Activated CD4-positive, alpha-beta memory T cell treated with anti-CD3 and anti-CD28 coated beads for 36 hours (primary cell): ENCODE measurements around the gene TXK. TPM values are rescaled to one million over a fixed set of nuclear protein-coding genes. Genes with fewer than 3 reads are reported as not detected.
A peak's percentile ranks its signal among the peaks of the same experiment; 100 is the strongest.

ENCODE experiments used
- CTCF ChIA-PET: fragments of 350-600 bp; sonication (Branson Sonifier 250); formaldehyde crosslinking; loops from one replicate; lab custom pipeline; 2021; ENCODE audit warnings: antibody characterized with exemption, inconsistent platforms; lab: Charles Lee
- POLR2A ChIA-PET: fragments of 350-600 bp; sonication (Branson Sonifier 250); formaldehyde crosslinking; loops from one replicate; lab custom pipeline; 2021; ENCODE audit warnings: antibody characterized with exemption; lab: Charles Lee
- DNase-seq: peaks from one replicate; pipeline ENCODE4 v3.0.0-alpha.2; 2020
- H3K27ac Mint-ChIP-seq: one replicate; pipeline ENCODE4 v1.8.0; 2021; ENCODE audit warnings: mixed read lengths
- H3K27me3 Mint-ChIP-seq: one replicate; pipeline ENCODE4 v1.8.0; 2021; ENCODE audit warnings: mixed read lengths
- H3K36me3 Mint-ChIP-seq: one replicate; pipeline ENCODE4 v1.8.0; 2021; ENCODE audit warnings: mixed read lengths
- H3K4me1 Mint-ChIP-seq: one replicate; pipeline ENCODE4 v1.8.0; 2021; ENCODE audit warnings: low read depth, mixed read lengths
- H3K4me3 Mint-ChIP-seq: one replicate; pipeline ENCODE4 v1.8.0; 2021; ENCODE audit warnings: mild to moderate bottlenecking, mixed read lengths
- H3K9me3 Mint-ChIP-seq: one replicate; pipeline ENCODE4 v1.8.0; 2021; ENCODE audit warnings: mixed read lengths
- intact Hi-C: fragments of 100-400 bp; cut with micrococcal nuclease; formaldehyde crosslinking; loops from one replicate; pipeline ENCODE4 v1.15.1; 2023
- total RNA-seq, 2 experiments: library from RNA; stranded (reverse); gene quantifications; one replicate each; pipeline ENCODE4 v1.2.3, GENCODE V29; 2021

The TXK gene
- total RNA-seq, 2 experiments from 2014 or later: 16.5 to 18.4 TPM

- peaks cover 85% of the 10 kb centered on the region for H3K4me1 Mint-ChIP-seq
- intact Hi-C loops: loop anchor here (1.0 kb wide), 1 partner anchor 30 kb away; no protein-coding TSS in a partner anchor
- peak overlapping the region; percentile 95 for H3K27ac Mint-ChIP-seq
- no peaks in the 10 kb centered on the region for H3K9me3 Mint-ChIP-seq
- no peaks in the 10 kb centered on the region for H3K27me3 Mint-ChIP-seq
- CTCF ChIA-PET: interaction anchor here (0.6 to 1.1 kb wide), 2 partner anchors 30 to 37 kb away, joined by 3 read pairs; no protein-coding TSS in a partner anchor
- peaks cover 17% of the 10 kb centered on the region for H3K36me3 Mint-ChIP-seq
- POLR2A ChIA-PET: interaction anchor here (0.9 to 2.0 kb wide), 4 partner anchors 9 to 97 kb away, joined by 3 to 7 read pairs (median 6); no protein-coding TSS in a partner anchor
- H3K4me3 Mint-ChIP-seq: peak overlapping the region; percentile 80
- DNase-seq: no peak
Measured at GRCh38 chr4:48133669-48134068, 381 bp downstream of the TXK start.

- intact Hi-C loops: no loop called here
- POLR2A ChIA-PET: no interaction called here
- peaks cover 85% of the 10 kb centered on the region for H3K4me1 Mint-ChIP-seq
- no peak for DNase-seq
- peaks cover 20% of the 10 kb centered on the region for H3K36me3 Mint-ChIP-seq
- no peaks in the 10 kb centered on the region for H3K9me3 Mint-ChIP-seq
- H3K27ac Mint-ChIP-seq: peak overlapping the region; percentile 95
- peak overlapping the region; percentile 80 for H3K4me3 Mint-ChIP-seq
- CTCF ChIA-PET: interaction anchor here (0.7 to 10.7 kb wide), 6 partner anchors 7 to 129 kb away, joined by 3 to 112 read pairs (median 6); no protein-coding TSS in a partner anchor
- no peaks in the 10 kb centered on the region for H3K27me3 Mint-ChIP-seq
Measured at GRCh38 chr4:48131736-48132135, 2.3 kb downstream of the TXK start.

GRCh38 chr4:48130100-48130499 is 4.0 kb downstream of the TXK start:
- intact Hi-C loops: no loop called here
- Mint-ChIP-seq H3K9me3 (no peaks in the 10 kb centered on the region), H3K36me3 (peaks cover 20% of the 10 kb centered on the region), H3K4me1 (peaks cover 87% of the 10 kb centered on the region), H3K27ac (peak overlapping the region; percentile 95), H3K27me3 (no peaks in the 10 kb centered on the region), H3K4me3 (peak overlapping the region; percentile 80)
- DNase-seq: no peak
- POLR2A ChIA-PET: interaction anchor here (0.8 to 1.9 kb wide), 4 partner anchors 8 to 28 kb away, joined by 3 to 21 read pairs (median 3); no protein-coding TSS in a partner anchor
- CTCF ChIA-PET: interaction anchor here (0.7 to 10.7 kb wide), 6 partner anchors 9 to 95 kb away, joined by 3 to 112 read pairs (median 11); no protein-coding TSS in a partner anchor

GRCh38 chr4:48129307-48130014 is 4.6 kb downstream of the TXK start:
- ChIA-PET POLR2A (interaction anchor here (0.5 to 1.9 kb wide), 6 partner anchors 9 to 93 kb away, joined by 3 to 21 read pairs (median 3); no protein-coding TSS in a partner anchor), CTCF (interaction anchor here (0.7 to 10.7 kb wide), 8 partner anchors 10 to 95 kb away, joined by 3 to 112 read pairs (median 10); no protein-coding TSS in a partner anchor)
- Mint-ChIP-seq H3K4me3 (peak overlapping the region; percentile 80), H3K36me3 (peaks cover 20% of the 10 kb centered on the region), H3K27me3 (no peaks in the 10 kb centered on the region), H3K4me1 (peaks cover 87% of the 10 kb centered on the region), H3K9me3 (no peaks in the 10 kb centered on the region), H3K27ac (peak overlapping the region; percentile 95)
- peak; percentile 75 for DNase-seq
- intact Hi-C loops: loop anchor here (1.0 to 5.0 kb wide), 5 partner anchors 17 to 215 kb away; partner anchors contain the start of genes NFXL1, SLAIN2 and TEC

- H3K9me3 Mint-ChIP-seq: no peaks in the 10 kb centered on the region
- peak overlapping the region; percentile 63 for H3K4me3 Mint-ChIP-seq
- CTCF ChIA-PET: interaction anchor here (0.6 to 10.7 kb wide), 11 partner anchors 10 to 147 kb away, joined by 3 to 112 read pairs (median 5); no protein-coding TSS in a partner anchor
- peaks cover 89% of the 10 kb centered on the region for H3K4me1 Mint-ChIP-seq
- DNase-seq: peak; percentile 93
- intact Hi-C loops: loop anchor here (1.0 to 5.0 kb wide), 9 partner anchors 11 to 652 kb away; partner anchors contain the start of genes FRYL, NFXL1 and SLAIN2
- peak overlapping the region; percentile 95 for H3K27ac Mint-ChIP-seq
- peaks cover 20% of the 10 kb centered on the region for H3K36me3 Mint-ChIP-seq
- H3K27me3 Mint-ChIP-seq: no peaks in the 10 kb centered on the region
- POLR2A ChIA-PET: interaction anchor here (0.8 to 1.0 kb wide), 3 partner anchors 10 to 92 kb away, joined by 3 to 6 read pairs (median 5); no protein-coding TSS in a partner anchor
Measured at GRCh38 chr4:48127682-48128404, 6.2 kb downstream of the TXK start.

GRCh38 chr4:48127231-48127630 is 6.8 kb downstream of the TXK start:
- Mint-ChIP-seq H3K9me3 (no peaks in the 10 kb centered on the region), H3K27me3 (no peaks in the 10 kb centered on the region), H3K36me3 (peaks cover 20% of the 10 kb centered on the region), H3K4me3 (peak overlapping the region; percentile 63), H3K4me1 (peaks cover 88% of the 10 kb centered on the region), H3K27ac (peak overlapping the region; percentile 95)
- intact Hi-C loops: loop anchor here (5.0 kb wide), 1 partner anchor 35 kb away; no protein-coding TSS in a partner anchor
- DNase-seq: no peak
- ChIA-PET CTCF (interaction anchor here (1.2 to 10.7 kb wide), 9 partner anchors 9 to 148 kb away, joined by 3 to 112 read pairs (median 5); no protein-coding TSS in a partner anchor), POLR2A (interaction anchor here (0.8 kb wide), 1 partner anchor 91 kb away, joined by 3 read pairs; no protein-coding TSS in a partner anchor)

- H3K4me3 Mint-ChIP-seq: no peak overlapping the region
- POLR2A ChIA-PET: interaction anchor here (0.8 kb wide), 1 partner anchor 91 kb away, joined by 3 read pairs; no protein-coding TSS in a partner anchor
Measured at GRCh38 chr4:48126621-48127020, 7.4 kb downstream of the TXK start.

GRCh38 chr4:48124870-48125269 is 9.2 kb downstream of the TXK start:
- H3K27ac Mint-ChIP-seq: peak overlapping the region; percentile 69
- DNase-seq: no peak
- H3K36me3 Mint-ChIP-seq: peaks cover 11% of the 10 kb centered on the region
- peaks cover 68% of the 10 kb centered on the region for H3K4me1 Mint-ChIP-seq
- H3K4me3 Mint-ChIP-seq: peak overlapping the region; percentile 1
- POLR2A ChIA-PET: interaction anchor here (1.1 to 1.8 kb wide), 2 partner anchors 9 to 25 kb away, joined by 3 to 6 read pairs; partner anchors contain the start of gene TXK
- CTCF ChIA-PET: interaction anchor here (0.6 to 10.7 kb wide), 7 partner anchors 14 to 91 kb away, joined by 3 to 78 read pairs (median 3); no protein-coding TSS in a partner anchor
- intact Hi-C loops: loop anchor here (1.0 to 5.0 kb wide), 3 partner anchors 12 to 33 kb away; no protein-coding TSS in a partner anchor
- no peaks in the 10 kb centered on the region for H3K9me3 Mint-ChIP-seq
- H3K27me3 Mint-ChIP-seq: no peaks in the 10 kb centered on the region

More at GRCh38 chr4:48126621-48127020, 7.4 kb downstream of the TXK start:
- peaks cover 16% of the 10 kb centered on the region for H3K36me3 Mint-ChIP-seq
- peaks cover 85% of the 10 kb centered on the region for H3K4me1 Mint-ChIP-seq
- intact Hi-C loops: loop anchor here (5.0 kb wide), 1 partner anchor 34 kb away; no protein-coding TSS in a partner anchor
- H3K27ac Mint-ChIP-seq: peak overlapping the region; percentile 95
- CTCF ChIA-PET: interaction anchor here (1.4 to 10.7 kb wide), 6 partner anchors 9 to 92 kb away, joined by 4 to 112 read pairs (median 9); no protein-coding TSS in a partner anchor
- H3K9me3 Mint-ChIP-seq: no peaks in the 10 kb centered on the region
- DNase-seq: no peak
- no peaks in the 10 kb centered on the region for H3K27me3 Mint-ChIP-seq

GRCh38 chr4:48122756-48123155 is 11.3 kb downstream of the TXK start:
- H3K4me1 Mint-ChIP-seq: peaks cover 66% of the 10 kb centered on the region
- no peak overlapping the region for H3K27ac Mint-ChIP-seq
- ChIA-PET CTCF (interaction anchor here (0.8 to 10.7 kb wide), 3 partner anchors 12 to 35 kb away, joined by 3 to 78 read pairs (median 5); no protein-coding TSS in a partner anchor), POLR2A (interaction anchor here (0.6 kb wide), 1 partner anchor 638 kb away, joined by 3 read pairs; the partner anchor contains the start of gene ATP10D)
- no peaks in the 10 kb centered on the region for H3K27me3 Mint-ChIP-seq
- H3K36me3 Mint-ChIP-seq: peaks cover 4% of the 10 kb centered on the region
- no peak overlapping the region for H3K4me3 Mint-ChIP-seq
- intact Hi-C loops: no loop called here
- H3K9me3 Mint-ChIP-seq: no peaks in the 10 kb centered on the region
- no peak for DNase-seq

GRCh38 chr4:48121180-48121579 is 12.9 kb downstream of the TXK start:
- intact Hi-C loops: no loop called here
- no peak overlapping the region for H3K27ac Mint-ChIP-seq
- ChIA-PET CTCF (no interaction called here), POLR2A (no interaction called here)
- no peak overlapping the region for H3K4me3 Mint-ChIP-seq
- H3K9me3 Mint-ChIP-seq: no peaks in the 10 kb centered on the region
- no peaks in the 10 kb centered on the region for H3K27me3 Mint-ChIP-seq
- peaks cover 63% of the 10 kb centered on the region for H3K4me1 Mint-ChIP-seq
- no peak for DNase-seq
- H3K36me3 Mint-ChIP-seq: no peaks in the 10 kb centered on the region

- no peak overlapping the region for H3K27ac Mint-ChIP-seq
- H3K27me3 Mint-ChIP-seq: no peaks in the 10 kb centered on the region
- no peaks in the 10 kb centered on the region for H3K36me3 Mint-ChIP-seq
- H3K4me3 Mint-ChIP-seq: no peak overlapping the region
- intact Hi-C loops: no loop called here
- no peaks in the 10 kb centered on the region for H3K9me3 Mint-ChIP-seq
- POLR2A ChIA-PET: no interaction called here
- DNase-seq: no peak
- peaks cover 58% of the 10 kb centered on the region for H3K4me1 Mint-ChIP-seq
- CTCF ChIA-PET: interaction anchor here (0.7 kb wide), 2 partner anchors 19 to 792 kb away, joined by 3 to 4 read pairs; no protein-coding TSS in a partner anchor
Measured at GRCh38 chr4:48120132-48120531, 13.9 kb downstream of the TXK start.
